Fibroblast of skin of left quadriceps (primary cell): ENCODE data around the gene FGD5.

ENCODE experiments used
- DNase-seq, 2 experiments: peaks; one replicate each; pipeline ENCODE4 v3.0.0-alpha.2; 2013; ENCODE audit warnings: low read depth in 2 of 2

Gene FGD5

GRCh38 chr3:14980689-14981088 is 161.9 kb downstream of the FGD5 start:
- DNase-seq, result no peak
